GM12891 (cell line): ENCODE data around the gene NOL11.

Experiments used
- POLR2A ChIP-seq: IDR thresholded peaks from 2 replicates; pipeline ENCODE4 v1.6.1; 2011; ENCODE audit warnings: low read depth, low read length, control low read depth
- POLR2AphosphoS5 ChIP-seq: IDR thresholded peaks from 2 replicates; pipeline ENCODE4 v1.6.1; 2011; ENCODE audit warnings: low read depth, low read length, control low read depth
- POU2F2 ChIP-seq: IDR thresholded peaks from 2 replicates; pipeline ENCODE4 v1.6.1; 2011; ENCODE audit warnings: low read depth, mild to moderate bottlenecking, control low read depth, low read length, moderate library complexity
- TAF1 ChIP-seq: IDR thresholded peaks from 2 replicates; pipeline ENCODE4 v1.6.1; 2011; ENCODE audit warnings: low read depth, low read length, control low read depth

DNA sequence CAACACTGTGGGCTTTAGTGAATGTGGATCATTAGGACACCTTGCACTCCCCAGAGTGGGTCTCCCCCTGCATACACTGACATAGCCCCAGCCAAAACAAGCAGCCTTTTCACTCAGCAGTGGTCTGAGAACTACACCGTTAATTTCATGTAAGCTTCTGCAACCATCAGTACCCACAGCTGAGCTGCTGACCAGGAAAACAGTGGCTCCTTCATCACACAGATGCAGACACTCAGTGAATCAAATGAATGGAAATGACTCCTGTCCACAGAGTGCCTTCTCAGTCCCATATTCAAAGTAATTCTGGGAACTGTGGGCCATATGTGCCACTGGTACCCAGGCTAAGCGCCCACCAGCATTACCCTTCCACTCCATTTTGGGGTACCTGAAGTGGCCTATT is 39.3 kb upstream of the NOL11 start:
- TF ChIP-seq POLR2A (no peak), POLR2AphosphoS5 (no peak), POU2F2 (no peak), TAF1 (no peak)
